IPS-NIHi7 (cell line): ENCODE results near the gene OCA2.

Experiments used
- DNase-seq: peaks from one replicate; pipeline ENCODE4 v3.0.0; 2012; ENCODE audit warnings: mixed read lengths; ENCODE audit errors: extremely low spot score

Gene OCA2

GRCh38 chr15:27820722-27821121 lies 278.4 kb downstream of the OCA2 start:
- DNase-seq, result no peak

GRCh38 chr15:27820232-27820631 lies 278.9 kb downstream of the OCA2 start:
- DNase-seq, result no peak

- no peak for DNase-seq
Observed at GRCh38 chr15:27817258-27817657, 281.9 kb downstream of the OCA2 start.

- DNase-seq, result no peak
Observed at GRCh38 chr15:27816790-27817189, 282.3 kb downstream of the OCA2 start.

- DNase-seq, result no peak
Observed at GRCh38 chr15:27815035-27815434, 284.1 kb downstream of the OCA2 start.

GRCh38 chr15:27813139-27813538 lies 286.0 kb downstream of the OCA2 start:
- DNase-seq, result no peak

GRCh38 chr15:27808182-27808581 lies 290.9 kb downstream of the OCA2 start:
- DNase-seq, result no peak

GRCh38 chr15:27807335-27807734 lies 291.8 kb downstream of the OCA2 start:
- DNase-seq, result no peak

- no peak for DNase-seq
Observed at GRCh38 chr15:27806396-27806795, 292.7 kb downstream of the OCA2 start.

GRCh38 chr15:27805261-27806220 lies 293.6 kb downstream of the OCA2 start:
- no peak for DNase-seq

GRCh38 chr15:27804569-27805260 lies 294.4 kb downstream of the OCA2 start:
- no peak for DNase-seq

GRCh38 chr15:27798807-27799206 lies 300.3 kb downstream of the OCA2 start:
- DNase-seq, result no peak

GRCh38 chr15:27797765-27798164 lies 301.4 kb downstream of the OCA2 start:
- DNase-seq, result no peak

GRCh38 chr15:27796405-27797320 lies 302.5 kb downstream of the OCA2 start:
- no peak for DNase-seq

GRCh38 chr15:27792756-27793264 lies 306.3 kb downstream of the OCA2 start:
- DNase-seq, result no peak

GRCh38 chr15:27790270-27790669 lies 308.8 kb downstream of the OCA2 start:
- DNase-seq, result no peak

- DNase-seq, result no peak
Observed at GRCh38 chr15:27787931-27788330, 311.2 kb downstream of the OCA2 start.

GRCh38 chr15:27784107-27784506 lies 315.0 kb downstream of the OCA2 start:
- no peak for DNase-seq

- DNase-seq, result peak; percentile 6
Observed at GRCh38 chr15:27783678-27784077, 315.4 kb downstream of the OCA2 start.

- DNase-seq, result no peak
Observed at GRCh38 chr15:27782125-27782524, 317.0 kb downstream of the OCA2 start.

GRCh38 chr15:27776501-27776900 lies 322.6 kb downstream of the OCA2 start:
- DNase-seq, result no peak

- DNase-seq, result no peak
Observed at GRCh38 chr15:27774638-27775037, 324.5 kb downstream of the OCA2 start.
